HG03066 (cell line): ENCODE measurements around the gene COQ2.
"Not testable (repeated sequence)": the region's sequence is repeated elsewhere in the genome, so short reads cannot be mapped to it uniquely, and the experiment has no call there.

Source experiments
- ATAC-seq: cut with Tn5 transposase; IDR thresholded peaks from one replicate; pipeline ENCODE4 v1.9.1; 2021; ENCODE audit warnings: low read depth; ENCODE audit not compliant: unreplicated experiment

Gene COQ2

GRCh38 chr4:83285055-83285407, 433 bp upstream of the COQ2 start:
- peak; percentile 23 for ATAC-seq

- ATAC-seq: no peak
These were observed 1.4 kb downstream of the COQ2 start for GRCh38 chr4:83283181-83283580.

GRCh38 chr4:83282049-83282535, 2.5 kb downstream of the COQ2 start:
- ATAC-seq: no peak

DNA sequence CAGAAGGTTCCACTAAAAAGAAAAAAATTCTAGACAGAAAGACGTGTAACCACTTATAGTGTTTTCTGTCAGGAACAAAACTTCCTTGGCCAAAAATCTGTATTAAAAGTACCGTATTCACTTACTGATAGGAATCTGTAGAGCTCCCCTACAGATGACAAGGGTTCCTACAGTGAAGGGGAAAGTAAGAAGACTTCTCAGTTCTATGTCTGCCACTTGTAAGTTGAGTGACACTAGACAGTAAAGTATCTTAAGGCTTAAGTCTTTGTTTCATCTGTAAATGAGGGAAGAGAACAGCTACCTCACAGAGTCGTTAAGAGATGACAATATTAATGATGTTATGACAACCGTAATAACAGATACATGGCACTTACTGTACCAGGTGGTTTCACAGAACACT, 3.3 kb downstream of the COQ2 start:
- no peak for ATAC-seq

DNA sequence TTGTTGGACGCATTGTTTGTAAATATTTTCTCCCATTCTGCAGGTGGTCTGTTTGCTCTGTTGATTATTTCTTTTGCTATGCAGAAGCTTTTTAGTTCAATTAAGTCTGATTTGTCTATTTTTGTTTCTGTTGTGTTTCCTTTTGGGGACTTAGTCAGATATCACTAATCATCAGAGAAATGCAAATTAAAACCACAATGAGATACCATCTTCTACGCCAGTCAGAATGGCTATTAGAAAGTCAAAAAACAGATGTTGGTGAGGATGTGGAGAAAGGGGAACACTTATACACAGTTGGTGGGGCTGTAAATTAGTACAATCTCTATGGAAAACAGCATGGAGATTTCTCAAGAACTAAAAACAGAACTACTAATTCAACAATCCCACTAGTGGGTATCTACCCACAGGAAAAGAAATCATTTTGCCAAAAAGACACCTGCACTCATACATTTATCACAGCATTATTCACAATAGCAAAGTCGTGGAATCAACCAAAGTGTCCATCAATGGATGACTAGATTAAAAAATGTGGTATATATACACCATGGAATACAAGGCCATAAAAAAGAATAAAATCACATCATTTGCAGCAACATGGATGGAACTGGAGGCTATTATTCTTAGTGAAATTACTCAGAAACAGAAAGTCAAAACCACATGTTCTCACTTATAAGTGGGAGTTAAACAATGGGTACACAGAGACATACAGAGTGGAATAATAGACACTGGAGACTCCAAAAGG, 8.1 kb downstream of the COQ2 start:
- ATAC-seq: peak; percentile 68

- not testable (repeated sequence) for ATAC-seq
These were observed 10.7 kb downstream of the COQ2 start for GRCh38 chr4:83273926-83274325.

- ATAC-seq: peak; percentile 78
These were observed 11.7 kb downstream of the COQ2 start for GRCh38 chr4:83272900-83273299.

DNA sequence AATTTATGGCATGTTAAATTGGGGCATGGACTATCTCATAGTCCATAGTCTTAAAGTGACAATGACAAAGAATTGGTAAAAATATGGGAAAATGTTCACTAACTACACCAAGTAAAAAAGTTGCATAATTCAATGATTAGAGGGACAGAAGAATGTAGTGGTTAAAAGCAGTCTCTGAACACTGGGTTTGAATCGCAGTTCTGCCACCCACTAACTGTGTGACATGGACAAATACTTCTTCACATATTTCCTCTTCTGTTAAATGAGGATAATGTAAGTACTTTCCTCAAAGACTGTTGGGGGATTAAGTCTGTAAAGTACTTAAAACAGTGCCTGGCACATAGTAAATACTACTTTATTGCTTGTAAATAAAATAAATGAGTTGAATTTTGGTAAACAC, 15.3 kb downstream of the COQ2 start:
- ATAC-seq: no peak

DNA sequence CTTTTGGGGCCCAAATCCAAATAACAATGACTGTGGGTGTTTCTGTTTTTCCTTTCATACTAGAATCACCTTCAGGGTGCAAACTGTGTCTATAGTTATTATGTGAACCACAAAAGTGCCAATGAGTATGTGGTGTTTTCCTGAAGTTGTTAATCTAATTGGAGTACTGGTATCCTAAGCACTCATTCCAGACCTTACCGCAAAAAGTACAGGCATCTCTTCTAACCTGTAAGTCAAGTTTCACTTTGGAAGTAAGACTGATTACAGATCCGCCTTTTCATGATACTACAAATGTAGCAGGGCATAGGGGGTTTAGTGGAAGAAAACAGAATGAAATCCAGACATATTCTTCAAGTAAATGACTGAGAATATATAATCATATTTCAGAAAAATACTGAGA, 16.1 kb downstream of the COQ2 start:
- ATAC-seq: no peak

GRCh38 chr4:83267830-83268475, 16.6 kb downstream of the COQ2 start:
- no peak for ATAC-seq

DNA sequence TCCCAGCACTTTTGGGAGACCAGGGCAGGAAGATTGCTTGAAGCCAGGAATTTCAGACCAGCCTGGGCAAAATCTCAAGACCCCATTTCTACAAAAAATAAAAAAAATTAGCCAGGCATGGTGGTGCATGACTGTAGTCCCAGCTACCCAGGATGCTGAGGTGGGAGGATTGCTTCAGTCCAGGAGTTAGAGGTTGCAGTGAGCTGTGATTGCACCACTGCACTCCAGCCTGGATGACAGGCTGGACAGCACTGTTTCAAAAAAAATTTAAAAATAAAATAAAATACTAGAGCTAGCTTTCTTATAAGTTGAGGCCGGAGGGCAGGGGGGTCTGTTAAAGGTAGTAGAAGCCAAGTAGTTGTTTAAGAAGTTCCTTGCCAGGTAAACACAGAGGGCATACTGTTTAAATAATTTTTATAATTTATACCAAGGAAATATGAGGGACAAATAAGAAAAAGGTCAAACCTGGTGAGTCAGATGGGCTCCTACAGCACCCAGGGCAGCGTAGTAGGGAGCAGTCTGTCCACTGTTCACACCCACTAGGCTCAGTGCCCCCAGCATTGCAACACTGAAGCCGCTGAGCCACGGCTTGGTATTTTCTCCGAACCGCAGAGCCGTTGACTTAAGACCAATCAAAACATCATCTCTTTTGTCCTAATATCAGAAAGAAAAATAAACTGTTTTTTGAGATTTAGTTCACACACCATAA, 17.3 kb downstream of the COQ2 start:
- no peak for ATAC-seq

DNA sequence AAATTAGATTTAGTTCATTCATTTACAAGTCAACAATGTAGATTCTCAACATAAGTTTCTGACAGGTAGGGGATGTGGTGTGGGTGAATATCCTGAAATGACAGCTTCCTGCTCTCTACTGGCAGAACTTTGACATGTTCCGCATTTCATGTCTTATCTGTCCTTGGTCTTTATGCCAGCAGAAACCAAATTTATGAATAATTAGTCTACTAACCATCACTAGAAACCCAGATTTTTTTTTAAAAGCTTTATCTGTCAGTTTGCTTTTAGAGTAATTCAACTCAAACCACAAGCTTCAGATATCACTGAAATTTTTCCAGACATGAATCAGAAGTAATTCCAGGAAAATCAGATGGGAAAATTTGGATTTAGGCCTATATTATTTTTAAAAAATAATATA, 17.9 kb downstream of the COQ2 start:
- no peak for ATAC-seq

DNA sequence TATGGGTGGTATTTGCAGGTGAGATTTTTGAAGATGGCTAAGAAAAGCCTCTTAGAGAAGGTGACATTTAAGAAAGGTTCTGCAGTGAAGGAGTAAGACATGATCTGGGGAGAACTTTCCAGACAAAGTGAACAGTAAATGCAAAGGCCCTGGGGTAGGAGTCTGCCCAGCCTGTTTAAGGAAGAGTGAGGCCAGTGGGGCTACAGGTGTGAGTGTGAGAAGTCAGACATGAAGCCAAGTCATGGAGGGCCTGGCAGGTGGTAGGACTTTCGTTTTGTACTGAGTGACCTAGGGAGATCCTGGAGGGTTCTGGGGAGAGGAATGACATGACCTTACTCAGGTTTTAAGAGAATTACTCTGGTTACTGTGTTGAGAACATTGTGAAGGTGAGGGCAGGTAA, 21.5 kb downstream of the COQ2 start:
- ATAC-seq: no peak

DNA sequence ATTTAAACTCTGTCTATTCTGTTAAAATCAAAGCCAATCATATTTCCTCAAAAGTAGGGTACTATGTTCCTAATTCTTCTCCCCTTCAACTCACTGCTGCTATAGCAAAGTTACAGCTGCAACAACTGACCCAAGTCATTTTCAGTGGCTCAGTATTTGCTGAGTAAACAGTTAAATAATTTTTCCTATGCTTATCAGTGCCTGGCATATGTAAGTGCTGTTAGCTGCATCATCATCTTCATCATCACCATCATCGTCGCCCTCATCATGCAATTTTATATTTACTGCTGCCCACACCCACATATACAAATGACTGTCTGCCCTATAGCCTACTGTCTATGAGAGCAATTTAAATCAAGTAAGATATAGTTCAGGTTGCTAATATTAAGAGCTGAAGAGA, 21.9 kb downstream of the COQ2 start:
- ATAC-seq: no peak

GRCh38 chr4:83261307-83261706, 23.3 kb downstream of the COQ2 start:
- no peak for ATAC-seq

- peak; percentile 43 for ATAC-seq
These were observed 25.0 kb downstream of the COQ2 start for GRCh38 chr4:83259586-83259985.

DNA sequence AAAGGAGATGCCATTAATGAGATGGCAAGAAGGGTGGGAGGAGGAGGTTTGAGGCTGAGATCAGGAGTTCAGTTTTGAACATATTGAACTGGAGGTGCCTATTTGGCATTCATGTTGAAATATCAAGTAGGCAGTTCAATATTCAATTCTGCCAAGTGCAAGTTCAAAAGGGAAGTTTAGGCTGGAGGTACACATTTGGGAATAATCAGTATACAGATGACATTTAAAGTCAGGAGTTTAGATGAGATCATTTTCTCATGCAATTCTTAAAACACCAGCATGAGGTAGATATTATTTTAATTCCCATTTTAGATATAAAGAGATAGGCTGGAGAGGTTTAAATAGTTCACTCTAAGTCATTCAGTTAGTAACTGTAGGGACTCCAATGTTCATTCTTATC, 26.1 kb downstream of the COQ2 start:
- no peak for ATAC-seq

- ATAC-seq: no peak
These were observed 26.8 kb downstream of the COQ2 start for GRCh38 chr4:83257811-83258210.

- ATAC-seq: no peak
These were observed 29.0 kb downstream of the COQ2 start for GRCh38 chr4:83255584-83255983.

DNA sequence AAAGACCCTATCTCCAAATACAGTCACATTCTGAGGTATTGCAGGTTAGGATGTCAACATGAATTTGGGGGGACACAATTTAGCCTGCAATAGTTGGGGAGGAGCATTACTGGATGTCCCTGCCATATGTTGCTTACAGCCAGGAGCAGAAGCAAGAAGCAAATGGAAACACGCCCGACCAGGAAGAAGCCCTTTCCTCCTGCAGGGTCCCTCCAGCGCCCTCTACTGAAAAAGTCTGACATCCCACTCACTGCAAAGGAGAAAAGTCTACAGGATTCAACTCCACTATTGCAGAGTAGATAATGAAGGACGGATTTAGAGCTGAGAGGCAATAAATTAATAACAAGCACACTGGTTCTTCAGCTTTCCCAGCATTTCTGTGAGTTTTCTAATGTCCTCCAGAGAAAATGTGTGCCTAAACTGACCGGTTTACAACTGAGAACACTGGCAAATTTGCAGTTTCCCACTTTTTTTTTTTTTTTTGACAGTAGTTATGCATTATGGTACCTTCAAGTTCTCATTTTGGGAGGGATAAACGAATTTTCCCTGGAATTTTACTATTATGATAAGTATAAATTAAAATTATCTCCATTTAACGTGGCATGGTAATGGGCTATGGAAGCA, 31.7 kb downstream of the COQ2 start:
- ATAC-seq: peak; percentile 72

GRCh38 chr4:83251447-83251830, 33.2 kb downstream of the COQ2 start:
- ATAC-seq: no peak
